AG09309 (cell line): Measurements from ENCODE around the gene EFCAB7.

Experiments
- DNase-seq: peaks from one replicate; pipeline ENCODE4 v3.0.0-alpha.2; 2010; ENCODE audit warnings: low read depth
- H3K4me3 ChIP-seq: 2 replicates; pipeline ENCODE4 v1.5.1; 2011; ENCODE audit warnings: mild to moderate bottlenecking, low read depth, low read length, moderate library complexity; ENCODE audit not compliant: control insufficient read depth
- TF ChIP-seq, protein P1 (sequence below): IDR thresholded peaks from 2 replicates; pipeline ENCODE4 v1.5.1; 2011; ENCODE audit warnings: mild to moderate bottlenecking, low read depth, low read length, inconsistent platforms; ENCODE audit not compliant: insufficient read depth, control insufficient read depth; ENCODE audit errors: missing control alignments

EFCAB7 gene

DNA sequence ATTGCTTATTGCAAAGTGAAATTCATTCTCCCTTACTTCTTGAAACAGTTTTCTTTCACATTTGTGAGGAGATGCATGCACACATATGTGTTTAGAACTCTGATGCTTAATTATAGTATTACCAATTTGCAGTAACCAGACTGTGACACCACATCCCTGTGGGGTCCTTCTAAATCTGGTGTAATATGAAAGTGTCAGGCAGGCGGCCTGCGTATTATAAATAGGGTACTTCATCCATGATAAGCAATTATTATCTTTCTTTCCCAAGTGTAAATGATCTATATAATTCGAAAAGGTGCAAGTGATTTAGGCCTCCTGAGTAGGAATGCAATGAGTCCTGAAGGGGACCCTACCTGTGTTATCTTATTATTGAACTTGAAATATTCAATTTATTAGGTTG is 876 bp downstream of the EFCAB7 start:
- no peak for DNase-seq
- TF ChIP-seq, protein P1, sequence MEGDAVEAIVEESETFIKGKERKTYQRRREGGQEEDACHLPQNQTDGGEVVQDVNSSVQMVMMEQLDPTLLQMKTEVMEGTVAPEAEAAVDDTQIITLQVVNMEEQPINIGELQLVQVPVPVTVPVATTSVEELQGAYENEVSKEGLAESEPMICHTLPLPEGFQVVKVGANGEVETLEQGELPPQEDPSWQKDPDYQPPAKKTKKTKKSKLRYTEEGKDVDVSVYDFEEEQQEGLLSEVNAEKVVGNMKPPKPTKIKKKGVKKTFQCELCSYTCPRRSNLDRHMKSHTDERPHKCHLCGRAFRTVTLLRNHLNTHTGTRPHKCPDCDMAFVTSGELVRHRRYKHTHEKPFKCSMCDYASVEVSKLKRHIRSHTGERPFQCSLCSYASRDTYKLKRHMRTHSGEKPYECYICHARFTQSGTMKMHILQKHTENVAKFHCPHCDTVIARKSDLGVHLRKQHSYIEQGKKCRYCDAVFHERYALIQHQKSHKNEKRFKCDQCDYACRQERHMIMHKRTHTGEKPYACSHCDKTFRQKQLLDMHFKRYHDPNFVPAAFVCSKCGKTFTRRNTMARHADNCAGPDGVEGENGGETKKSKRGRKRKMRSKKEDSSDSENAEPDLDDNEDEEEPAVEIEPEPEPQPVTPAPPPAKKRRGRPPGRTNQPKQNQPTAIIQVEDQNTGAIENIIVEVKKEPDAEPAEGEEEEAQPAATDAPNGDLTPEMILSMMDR = no peak
- peak overlapping the region; percentile 82 for H3K4me3 ChIP-seq

DNA sequence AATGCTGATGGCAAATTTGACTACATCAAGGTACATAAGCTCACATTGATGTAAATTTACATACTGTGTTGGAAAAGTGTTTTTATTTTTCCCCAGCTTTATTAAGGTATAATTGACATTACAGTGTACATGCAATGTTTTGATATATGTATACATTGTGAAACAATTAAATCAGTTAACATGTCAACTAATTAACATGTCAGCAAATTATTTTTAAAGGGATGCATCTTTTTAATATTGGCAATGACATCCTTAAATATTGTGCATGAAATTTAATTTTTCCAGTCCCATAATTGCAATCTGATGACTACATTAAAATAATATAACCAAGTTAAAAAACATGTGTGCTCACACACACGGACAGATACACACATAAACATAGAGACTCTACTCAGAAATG is 9.4 kb downstream of the EFCAB7 start:
- DNase-seq = no peak
- no peak overlapping the region for H3K4me3 ChIP-seq
- TF ChIP-seq, protein P1 = no peak

- DNase-seq = no peak
- H3K4me3 ChIP-seq = no peak overlapping the region
- TF ChIP-seq, protein P1 = no peak
Measured at GRCh38 chr1:63533931-63534330, 10.6 kb downstream of the EFCAB7 start.

GRCh38 chr1:63534406-63534805 is 11.1 kb downstream of the EFCAB7 start:
- DNase-seq = no peak
- TF ChIP-seq, protein P1 = no peak
- H3K4me3 ChIP-seq = no peak overlapping the region

- no peak for DNase-seq
- TF ChIP-seq, protein P1 = no peak
Measured at GRCh38 chr1:63537006-63537405, 13.7 kb downstream of the EFCAB7 start.

GRCh38 chr1:63537940-63538339 is 14.6 kb downstream of the EFCAB7 start:
- DNase-seq = no peak
- H3K4me3 ChIP-seq = no peak overlapping the region
- TF ChIP-seq, protein P1 = peak; percentile 22

More at GRCh38 chr1:63537006-63537405, 13.7 kb downstream of the EFCAB7 start:
- no peak overlapping the region for H3K4me3 ChIP-seq

DNA sequence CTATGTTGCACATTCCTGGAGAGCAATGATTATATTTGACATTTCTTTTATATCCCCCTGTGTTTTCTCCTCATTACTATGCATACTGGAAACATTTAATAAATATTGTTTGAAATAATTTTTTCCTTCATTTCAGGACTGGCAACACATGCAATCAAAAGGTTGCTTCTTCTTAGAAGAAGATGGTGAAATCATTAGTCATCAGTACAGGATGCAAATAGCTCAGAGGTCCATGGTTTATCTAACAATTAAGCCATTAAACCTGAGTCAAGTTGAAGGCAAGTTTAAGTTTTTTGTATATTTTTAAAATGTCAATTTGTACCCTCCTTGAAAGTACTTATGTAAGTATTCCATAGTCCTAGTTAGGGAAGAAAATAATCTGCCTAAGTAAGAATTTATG is 22.5 kb downstream of the EFCAB7 start:
- no peak overlapping the region for H3K4me3 ChIP-seq
- DNase-seq = no peak
- TF ChIP-seq, protein P1 = no peak
